HG02642 (cell line): ENCODE measurements around the gene ALLC.

ENCODE experiments used
- ATAC-seq: cut with Tn5 transposase; IDR thresholded peaks from one replicate; pipeline ENCODE4 v1.9.1; 2021; ENCODE audit warnings: mild to moderate bottlenecking; ENCODE audit not compliant: unreplicated experiment, poor library complexity

Gene ALLC

GRCh38 chr2:3638456-3638810, 19.6 kb upstream of the ALLC start:
- no peak for ATAC-seq

DNA sequence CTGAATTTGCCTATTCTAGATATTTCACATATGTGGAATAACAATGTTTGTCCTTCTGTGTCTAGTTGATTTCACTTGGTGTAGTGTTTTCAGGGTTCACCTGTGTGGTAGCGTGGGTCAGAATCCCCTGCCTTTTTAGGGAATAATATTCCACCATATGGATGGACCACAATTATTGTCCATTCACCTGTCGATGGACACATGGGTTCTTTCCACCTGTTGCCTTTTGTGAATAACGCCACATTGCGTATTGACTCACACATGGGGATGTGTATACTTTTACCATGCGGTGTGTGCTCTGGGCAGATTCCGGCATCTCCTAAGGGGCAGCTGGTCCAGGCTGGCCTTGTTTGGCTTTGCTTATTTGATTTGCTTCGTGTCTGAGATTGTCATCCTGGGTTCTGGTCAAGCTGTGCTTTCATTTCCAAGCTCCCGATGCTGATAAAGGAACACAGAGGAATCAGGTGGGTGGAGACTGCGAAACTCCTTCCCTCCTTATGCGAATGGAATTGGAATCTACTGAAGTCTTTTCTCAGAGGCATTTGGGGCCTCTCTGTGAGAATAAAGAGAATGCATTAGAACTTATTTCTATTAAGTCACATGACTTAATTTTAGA, 18.9 kb upstream of the ALLC start:
- no peak for ATAC-seq

- no peak for ATAC-seq
These were observed 18.3 kb upstream of the ALLC start for GRCh38 chr2:3639653-3640052.

DNA sequence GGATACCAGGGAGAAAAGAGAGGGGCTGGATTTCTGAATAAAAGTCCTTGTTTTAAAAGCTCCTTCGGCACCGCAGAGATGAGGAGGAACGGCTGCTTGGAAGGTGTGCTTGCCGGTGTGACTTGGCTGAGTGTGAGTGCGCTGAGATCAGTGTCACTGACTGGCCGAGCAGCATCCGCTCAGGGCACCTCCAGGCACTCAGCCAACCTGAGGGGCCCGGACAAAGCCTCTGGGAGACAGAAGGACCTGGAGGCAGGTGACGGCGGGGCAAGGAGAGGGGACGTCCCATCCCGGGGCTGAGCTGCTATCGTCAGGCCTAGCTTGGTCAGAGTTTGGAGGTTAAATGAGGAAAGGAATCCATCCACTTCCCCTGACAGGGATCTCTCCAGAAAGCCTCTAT, 16.8 kb upstream of the ALLC start:
- no peak for ATAC-seq

DNA sequence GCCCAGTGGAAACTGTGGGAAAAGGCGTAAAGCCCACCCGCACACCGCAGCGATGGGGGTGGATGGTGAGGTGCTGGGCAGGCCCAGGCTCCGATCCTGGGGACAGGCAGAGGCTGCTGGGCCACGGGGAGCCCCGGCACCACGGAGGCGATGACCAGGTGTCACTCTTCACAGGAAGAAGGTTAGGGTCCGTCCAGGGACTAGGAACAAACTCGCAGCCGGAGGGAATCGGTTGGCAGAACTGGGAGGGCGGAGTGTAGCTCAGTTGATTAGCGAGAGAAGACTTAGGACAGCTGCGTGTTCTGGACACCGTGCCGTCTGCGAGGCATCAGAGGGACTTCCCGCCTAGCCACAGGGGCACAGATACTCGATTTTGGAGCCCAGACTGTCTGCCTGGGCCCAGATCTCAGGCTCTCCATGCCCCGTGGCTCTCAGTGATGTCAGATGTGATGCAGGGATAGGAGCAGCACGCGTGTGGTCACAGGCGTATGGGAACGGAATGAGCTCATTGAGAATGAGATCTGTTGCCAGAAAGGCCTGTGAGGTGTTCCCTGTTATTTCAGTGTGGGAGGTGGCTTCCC, 16.1 kb upstream of the ALLC start:
- no peak for ATAC-seq

DNA sequence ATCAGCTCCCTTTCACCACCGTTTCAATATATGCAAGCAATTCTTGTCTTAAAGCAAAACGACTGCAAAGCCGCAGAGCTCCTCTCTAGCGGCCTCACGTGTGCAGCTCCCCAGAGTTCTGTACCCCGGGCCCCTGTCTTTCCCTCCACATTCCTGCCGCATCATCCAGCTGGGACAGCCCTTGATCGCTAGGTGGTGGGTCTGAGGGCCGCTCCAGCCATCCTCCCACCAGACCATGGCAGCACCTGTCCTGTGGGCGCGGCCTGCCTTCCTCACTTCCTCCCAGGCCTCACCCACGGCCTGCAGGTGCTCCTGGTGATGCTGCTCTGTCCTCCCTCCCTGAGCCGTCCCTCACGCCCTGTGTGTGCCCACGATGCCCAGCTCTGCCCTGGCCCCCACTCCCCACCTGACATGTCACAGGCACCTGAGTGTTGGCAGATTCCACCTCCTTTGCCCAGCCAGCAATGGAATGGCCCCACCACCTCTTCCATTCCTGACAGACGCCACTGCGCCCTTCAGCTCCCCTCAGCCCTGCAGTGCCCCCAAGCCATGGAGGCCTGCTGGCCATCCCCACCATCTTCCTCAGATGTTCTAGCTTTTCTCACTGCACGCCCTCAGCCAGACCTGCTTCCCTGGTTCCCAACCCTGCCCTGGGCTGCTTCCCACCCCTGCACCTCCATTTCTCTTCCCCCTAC, 15.3 kb upstream of the ALLC start:
- ATAC-seq, result no peak

- ATAC-seq, result no peak
These were observed 14.4 kb upstream of the ALLC start for GRCh38 chr2:3643371-3644245.

DNA sequence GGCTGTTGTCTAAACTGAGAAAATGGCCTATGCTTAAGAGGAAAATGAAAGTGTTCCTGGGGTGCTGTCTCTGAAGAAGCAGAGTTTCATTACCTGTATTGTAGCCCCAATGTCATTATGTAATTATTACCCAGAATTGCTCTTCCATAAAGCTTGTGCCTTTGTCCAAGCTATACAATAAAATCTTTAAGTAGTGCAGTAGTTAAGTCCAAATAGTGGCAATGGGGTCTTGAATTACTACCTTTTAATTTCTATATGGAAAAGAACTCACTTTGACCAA, 13.8 kb upstream of the ALLC start:
- peak; percentile 60 for ATAC-seq

DNA sequence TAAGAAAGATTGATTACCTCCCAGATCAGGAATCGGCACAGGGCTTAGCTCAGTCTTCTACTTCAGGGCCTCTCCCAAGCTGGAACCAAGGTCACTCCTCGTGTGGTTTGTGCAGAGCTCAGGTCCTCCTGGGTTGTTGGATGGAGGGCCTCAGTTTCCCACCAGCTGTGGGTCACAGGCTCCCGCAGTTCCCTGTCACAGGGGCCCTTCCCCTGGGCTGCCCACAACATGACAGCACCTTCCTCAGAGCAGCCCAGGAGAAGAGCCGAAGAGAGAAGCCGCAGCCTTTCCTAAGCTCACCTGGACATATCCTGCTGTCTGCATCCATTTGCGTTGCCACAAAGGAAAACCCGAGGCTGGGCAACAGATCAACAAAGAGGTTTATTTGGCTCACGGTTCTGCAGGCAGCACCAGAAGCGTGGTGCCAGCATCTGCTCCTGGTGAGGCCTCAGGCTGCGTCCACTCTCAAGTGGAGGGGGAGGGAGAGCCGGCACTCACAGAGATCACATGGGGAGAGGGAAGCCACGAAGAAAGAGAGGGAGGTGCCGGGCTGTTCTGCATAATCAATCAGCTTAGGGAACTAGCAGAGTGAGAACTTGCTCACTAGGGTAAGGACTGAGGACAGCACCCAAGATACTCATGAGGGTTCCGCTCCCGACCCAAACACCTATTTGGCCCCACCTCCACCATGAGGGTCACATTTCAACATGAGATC, 13.0 kb upstream of the ALLC start:
- no peak for ATAC-seq

- ATAC-seq, result no peak
These were observed 12.1 kb upstream of the ALLC start for GRCh38 chr2:3645745-3646389.

DNA sequence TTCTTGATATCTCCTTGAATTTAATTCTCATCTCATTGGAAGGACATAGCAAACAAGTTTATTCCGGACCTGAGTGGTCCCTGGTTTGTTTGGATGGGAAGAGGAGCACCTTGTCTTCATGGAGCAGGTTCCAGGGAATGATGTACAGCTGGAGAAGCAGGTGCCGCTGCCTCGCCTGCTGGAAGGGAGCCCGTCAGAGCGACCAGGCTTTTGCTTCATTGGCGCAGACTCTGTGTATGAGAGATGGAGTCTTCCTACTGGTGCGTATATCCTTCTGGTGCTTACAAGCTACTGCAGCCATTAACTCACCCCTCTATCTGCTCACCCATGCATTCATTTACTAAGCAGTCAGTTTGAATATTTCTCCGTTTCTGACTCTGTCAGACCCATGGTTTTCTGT, 11.6 kb upstream of the ALLC start:
- ATAC-seq, result no peak

DNA sequence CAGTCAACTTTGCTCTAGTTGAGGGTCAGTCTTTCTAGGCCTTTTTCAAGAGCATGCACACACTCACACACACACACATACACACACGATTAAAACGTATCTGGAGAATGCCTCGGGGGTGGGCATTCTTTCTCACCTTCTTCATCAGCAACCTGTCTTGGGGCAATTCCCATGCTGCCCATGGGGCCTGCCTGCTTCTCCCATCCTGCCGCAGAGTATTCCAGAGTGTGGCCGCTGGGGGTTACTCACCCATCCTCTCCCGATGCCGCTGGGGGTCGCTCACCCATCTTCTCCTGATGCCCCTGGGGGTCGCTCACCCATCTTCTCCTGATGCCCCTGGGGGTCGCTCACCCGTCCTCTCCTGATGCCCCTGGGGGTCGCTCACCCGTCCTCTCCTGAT, 10.8 kb upstream of the ALLC start:
- ATAC-seq, result no peak

DNA sequence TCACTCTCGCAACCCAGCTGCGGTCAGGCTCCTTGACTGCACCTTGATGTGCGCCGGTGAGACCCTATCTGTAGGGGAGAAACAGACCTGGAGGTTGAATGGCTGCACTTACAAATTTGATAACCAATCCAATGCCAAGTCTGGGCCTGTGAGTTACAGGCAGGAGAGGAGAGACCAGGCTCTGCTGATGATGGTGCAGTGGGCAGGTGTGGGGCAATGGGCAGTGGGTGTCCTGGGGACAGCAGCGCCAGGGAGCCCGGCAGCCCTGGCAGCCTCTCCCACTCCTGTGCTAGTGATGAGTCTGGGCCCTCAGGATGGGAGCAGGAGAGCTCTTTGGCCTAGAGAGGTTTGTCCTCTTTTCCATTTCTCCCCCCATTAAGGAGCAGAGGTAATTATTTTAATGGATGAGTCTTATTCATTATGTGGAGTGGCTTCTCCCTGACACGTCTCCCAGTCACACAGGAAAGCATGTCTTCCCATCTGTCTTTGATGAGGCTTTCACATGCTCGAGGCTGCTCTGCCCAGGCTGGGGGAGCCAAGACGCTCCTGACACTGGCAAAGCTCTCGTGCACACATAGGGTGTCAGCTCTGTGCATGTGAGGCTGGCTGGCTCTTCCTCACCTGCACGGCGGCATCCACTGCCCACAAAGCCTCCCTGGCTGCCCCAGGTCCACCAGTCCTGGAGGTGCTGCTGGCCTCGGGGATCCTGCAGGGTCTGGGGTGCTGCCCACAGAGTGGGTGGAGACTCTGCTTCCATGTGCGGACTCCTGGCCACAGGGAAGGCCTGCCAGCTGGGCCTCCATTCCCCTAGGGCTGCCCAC, 10.0 kb upstream of the ALLC start:
- no peak for ATAC-seq

GRCh38 chr2:3648652-3649177, 9.3 kb upstream of the ALLC start:
- no peak for ATAC-seq

DNA sequence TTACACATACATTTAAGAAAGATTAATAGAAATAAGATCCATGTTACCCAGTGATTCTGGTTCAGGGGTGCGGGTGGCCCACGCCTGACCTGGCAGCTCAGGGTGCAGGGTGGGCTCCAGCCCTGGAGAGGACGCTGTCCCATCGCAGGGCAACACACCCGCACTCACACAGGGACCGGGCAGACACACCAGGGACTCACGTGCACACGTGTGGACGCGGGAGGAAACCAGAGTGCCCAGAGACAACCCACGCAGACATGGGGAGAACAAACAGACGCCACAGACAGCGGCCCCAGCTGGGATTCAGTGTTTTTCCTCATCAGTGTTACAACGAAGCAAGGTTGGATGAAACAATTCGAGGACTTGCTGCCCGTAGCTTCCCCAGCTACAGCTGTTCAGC, 8.4 kb upstream of the ALLC start:
- ATAC-seq, result no peak

GRCh38 chr2:3650140-3650920, 7.7 kb upstream of the ALLC start:
- ATAC-seq, result no peak

DNA sequence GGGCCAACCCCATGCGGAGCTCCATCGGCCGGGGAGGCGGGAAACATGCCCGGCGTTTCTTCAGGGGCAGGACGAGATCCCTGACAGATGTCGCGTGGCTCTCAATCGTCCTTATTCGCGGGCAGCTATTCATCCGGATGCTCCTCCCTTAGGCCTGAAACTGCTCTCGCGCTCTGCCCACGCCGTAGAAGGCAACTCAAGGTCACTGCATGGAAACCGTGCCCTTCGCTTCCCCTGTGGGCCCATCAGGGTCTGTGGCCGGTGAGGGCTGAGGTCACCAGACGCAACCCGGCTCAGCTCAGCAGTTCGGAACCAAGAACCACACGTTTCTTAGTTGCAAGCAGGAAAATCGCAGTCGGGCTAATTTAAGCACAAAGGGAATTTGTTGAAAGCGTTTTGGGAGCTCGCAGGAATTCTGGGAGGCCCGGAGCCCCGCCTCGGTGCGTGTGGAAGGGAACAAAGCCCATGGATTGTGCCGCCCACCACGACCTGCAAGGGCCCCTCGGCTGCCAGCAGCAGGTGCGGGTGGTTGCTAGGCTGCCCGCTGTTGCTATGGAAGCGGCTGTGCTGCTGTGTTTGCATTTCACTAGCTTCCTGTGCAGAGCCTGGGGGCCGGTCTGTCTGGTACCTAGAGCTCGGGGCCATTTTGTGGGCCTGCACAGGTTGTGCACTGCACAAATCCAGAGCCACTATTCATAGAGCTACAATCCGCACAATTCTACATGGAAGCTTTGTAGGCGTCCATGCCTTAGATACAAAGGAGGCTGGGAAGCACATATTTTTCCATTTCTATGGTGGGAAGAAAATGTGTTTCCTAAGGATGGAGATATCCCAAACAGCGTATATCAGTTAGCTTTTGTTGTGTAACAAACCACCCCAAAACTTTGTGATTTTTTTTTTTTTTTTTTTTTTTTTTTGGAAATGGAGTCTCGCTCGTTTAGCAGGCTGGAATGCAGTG, 6.0 kb upstream of the ALLC start:
- peak; percentile 66 for ATAC-seq
